HepG2 (cell line): ENCODE measurements around the gene PARVB. TPM values are rescaled to one million over a fixed set of nuclear protein-coding genes. Genes with fewer than 3 reads are reported as not detected.

Experiments used
- ATAC-seq: fragments of 200-7000 bp; cut with Tn5 transposase; 3 replicates; pipeline ENCODE4 v1.9.1; 2020; ENCODE audit warnings: mild to moderate bottlenecking, moderate library complexity
- BruUV-seq: library from RNA; stranded (reverse); fragments of 400-500 nt; replicated peaks from 2 replicates; lab custom pipeline; 2021; lab: Mats Ljungman, UMichigan
- CTCF ChIA-PET: fragments of 300-600 bp; formaldehyde crosslinking; extraction: SDS; loops from one replicate; lab custom pipeline; 2021; ENCODE audit warnings: low total read pairs, inconsistent platforms, low intra/inter-chr PET ratio; lab: Yijun Ruan, JAX
- POLR2A ChIA-PET: fragments of 350-600 bp; sonication (Branson Sonifier 250); formaldehyde crosslinking; loops from one replicate; lab custom pipeline; 2020; ENCODE audit warnings: antibody characterized with exemption, inconsistent platforms; lab: Yijun Ruan, JAX
- DNase-seq: peaks from one replicate; pipeline ENCODE4 v3.0.0-alpha.2; 2015; ENCODE audit warnings: low spot score
- FAIRE-seq: peaks from 3 replicates; lab custom pipeline; 2011; peaks lifted over from hg19 to GRCh38; lab: Jason Lieb, UNC
- H2AFZ ChIP-seq: one replicate; pipeline ENCODE4 v1.6.1; 2011; ENCODE audit warnings: low read length, inconsistent platforms
- H3K27ac ChIP-seq: fragments of 300-600 bp; 3 replicates; pipeline ENCODE4 v1.8.0; 2011; ENCODE audit warnings: mixed run types, mild to moderate bottlenecking, mixed read lengths, low read length, inconsistent platforms; ENCODE audit not compliant: insufficient read depth; ENCODE audit errors: extremely low read length
- H3K27me3 ChIP-seq, 2 experiments: fragments of 200-600 bp in 1 of 2; 2 replicates in 1 of 2; 3 replicates in 1 of 2; pipeline versions ENCODE4 v1.6.0 to v1.8.0; 2011; ENCODE audit warnings: low read length in 2 of 2, mild to moderate bottlenecking in 2 of 2, moderate library complexity in 2 of 2, inconsistent platforms in 1 of 2; ENCODE audit not compliant: insufficient read depth in 2 of 2, control insufficient read depth in 1 of 2
- H3K36me3 ChIP-seq, 2 experiments: fragments of 200-600 bp in 1 of 2; replicated peaks in 1 of 2; 2 replicates in 1 of 2; 3 replicates in 1 of 2; pipeline versions ENCODE4 v1.5.1 to v1.8.0; 2011; ENCODE audit warnings: low read length in 2 of 2, inconsistent platforms in 1 of 2; ENCODE audit not compliant: insufficient read depth in 2 of 2, control insufficient read depth in 1 of 2
- H3K4me1 ChIP-seq: 2 replicates; pipeline ENCODE4 v1.5.1; 2012; ENCODE audit warnings: low read length, inconsistent platforms; ENCODE audit not compliant: insufficient read depth
- H3K4me2 ChIP-seq: 2 replicates; pipeline ENCODE4 v1.6.0; 2011; ENCODE audit warnings: low read depth, low read length, inconsistent platforms
- H3K4me3 ChIP-seq, 3 experiments: fragments of 200-600 bp in 1 of 3; sonication (generic), shearing (Covaris generic) in 1 of 3; replicated peaks in 1 of 3; 2 replicates each; pipeline ENCODE4 v1.5.1; 2011 to 2016; ENCODE audit warnings: low read length in 3 of 3, inconsistent platforms in 2 of 3, low read depth in 2 of 3, mild to moderate bottlenecking in 2 of 3, control low read depth in 1 of 3, mixed read lengths in 1 of 3; ENCODE audit not compliant: insufficient read depth in 1 of 3
- H3K79me2 ChIP-seq: one replicate; pipeline ENCODE4 v1.6.1; 2011; ENCODE audit warnings: low read length, inconsistent platforms; ENCODE audit not compliant: insufficient read depth
- H3K9ac ChIP-seq: 2 replicates; pipeline ENCODE4 v1.6.0; 2011; ENCODE audit warnings: mild to moderate bottlenecking, low read depth, low read length, inconsistent platforms; ENCODE audit not compliant: insufficient read depth
- H3K9me3 ChIP-seq: 2 replicates; pipeline ENCODE4 v1.5.1; 2012; ENCODE audit warnings: mild to moderate bottlenecking, low read length
- H4K20me1 ChIP-seq: 2 replicates; pipeline ENCODE4 v1.6.0; 2011; ENCODE audit warnings: inconsistent platforms, mild to moderate bottlenecking, low read length, moderate library complexity; ENCODE audit not compliant: insufficient read depth
- BRCA1 ChIP-seq: sonication (generic); formaldehyde crosslinking; IDR thresholded peaks from 2 replicates; pipeline ENCODE4 v1.4.0; 2020; ENCODE audit warnings: missing genetic modification reagents
- HNRNPH1 ChIP-seq: fragments of 200-400 bp; formaldehyde crosslinking; optimal IDR thresholded peaks from 2 replicates; pipeline ENCODE3; 2017; ENCODE audit warnings: mild to moderate bottlenecking, low read depth, low read length
- MZF1 ChIP-seq: sonication (generic); formaldehyde crosslinking; IDR thresholded peaks from 2 replicates; pipeline ENCODE4 v1.8.1; 2023; ENCODE audit warnings: mild to moderate bottlenecking, missing genetic modification reagents, borderline replicate concordance
- SATB2 ChIP-seq: sonication (generic); formaldehyde crosslinking; IDR thresholded peaks from 2 replicates; pipeline ENCODE4 v1.5.0; 2020; ENCODE audit warnings: missing genetic modification reagents
- SOX13 ChIP-seq, 3 experiments: fragments of 450-650 bp in 1 of 3; sonication (generic) in 1 of 3; formaldehyde crosslinking in 1 of 3; IDR thresholded peaks in 2 of 3; conservative IDR thresholded peaks in 1 of 3; 2 replicates each; pipeline versions ENCODE4 v1.5.0 to v1.6.1; 2016 to 2020; ENCODE audit warnings: antibody characterized with exemption in 1 of 3, mild to moderate bottlenecking in 1 of 3, missing compliant biosample characterization in 1 of 3, missing genetic modification reagents in 1 of 3, moderate library complexity in 1 of 3
- SP4 ChIP-seq: sonication (generic); formaldehyde crosslinking; IDR thresholded peaks from 2 replicates; pipeline ENCODE4 v1.8.1; 2023; ENCODE audit warnings: mild to moderate bottlenecking, missing genetic modification reagents
- SRSF9 ChIP-seq: fragments of 200-400 bp; formaldehyde crosslinking; IDR thresholded peaks from 2 replicates; pipeline ENCODE4 v1.6.1; 2018; ENCODE audit warnings: borderline replicate concordance, mild to moderate bottlenecking, low read depth, low read length; ENCODE audit not compliant: insufficient read depth, poor library complexity, severe bottlenecking
- STAT5B ChIP-seq: sonication (generic); formaldehyde crosslinking; IDR thresholded peaks from 2 replicates; pipeline ENCODE4 v1.4.0; 2020; ENCODE audit warnings: missing genetic modification reagents
- ZNF510 ChIP-seq: sonication (generic); formaldehyde crosslinking; IDR thresholded peaks from 2 replicates; pipeline ENCODE4 v1.4.0; 2020; ENCODE audit warnings: low read depth, mild to moderate bottlenecking, missing genetic modification reagents
- ZNF749 ChIP-seq: sonication (generic); formaldehyde crosslinking; IDR thresholded peaks from 2 replicates; pipeline ENCODE4 v1.8.0; 2022; ENCODE audit warnings: mild to moderate bottlenecking, missing genetic modification reagents, moderate library complexity, borderline replicate concordance
- WGBS: methylation state at CpG from one replicate; pipeline ENCODE4 v1.1.6; 2017; ENCODE audit warnings: low lambda C conversion rate; 5-methylcytosine and 5-hydroxymethylcytosine counted together
- in situ Hi-C: cut with HindIII; loops from 2 replicates; pipeline ENCODE4 v1.10.0; 2017; ENCODE audit warnings: low pct_unique_long_range_greater_than_20kb; ENCODE audit not compliant: extremely low pct_ligation_motif_present
- intact Hi-C: fragments of 100-400 bp; cut with micrococcal nuclease; formaldehyde crosslinking; loops from one replicate; pipeline ENCODE4 v1.10.0; 2022; ENCODE audit not compliant: unreplicated experiment
- polyA plus RNA-seq, 8 experiments: library from polyadenylated mRNA; depleted of rRNA in 3 of 8; stranded (reverse) in 7 of 8; unstranded in 1 of 8; fragments of >200 nt; fragmentation: Illumina TruSeq in 4 of 8; extraction: Trizol in 4 of 8; gene quantifications; 2 replicates each; pipeline versions ENCODE4 v1.2.1 to v1.2.3, GENCODE V29; 2011 to 2016; ENCODE audit warnings: low read depth in 4 of 8, missing spikeins in 1 of 8, mixed read lengths in 1 of 8; ENCODE audit not compliant: insufficient read depth in 1 of 8
- total RNA-seq, 5 experiments: library from RNA; depleted of rRNA; stranded (reverse); fragments of >200 nt; fragmentation: Illumina TruSeq; extraction: Trizol; gene quantifications; 2 replicates each; pipeline ENCODE4 v1.2.3, GENCODE V29; 2016; ENCODE audit warnings: low read depth in 1 of 5
- TF ChIP-seq, protein P1 (sequence below): sonication (generic); formaldehyde crosslinking; IDR thresholded peaks from 2 replicates; pipeline ENCODE4 v1.5.0; 2020; ENCODE audit warnings: missing genetic modification reagents, mild to moderate bottlenecking, borderline replicate concordance
- TF ChIP-seq, protein P2 (sequence below): fragments of 450-650 bp; IDR thresholded peaks from 2 replicates; pipeline ENCODE4 v1.6.1; 2017
- TF ChIP-seq, protein P3 (sequence below): sonication (generic); formaldehyde crosslinking; IDR thresholded peaks from 2 replicates; pipeline ENCODE4 v1.8.0; 2022; ENCODE audit warnings: missing genetic modification reagents, mild to moderate bottlenecking, borderline replicate concordance
- TF ChIP-seq, protein P4 (sequence below): sonication (generic); formaldehyde crosslinking; IDR thresholded peaks from 2 replicates; pipeline ENCODE4 v1.8.0; 2022; ENCODE audit warnings: mild to moderate bottlenecking, missing genetic modification reagents, moderate library complexity

The PARVB gene
- total and polyA plus RNA-seq, 2 of the 13 experiments (the other 11 are each of a cell fraction or from before 2014, with no cell fraction given): 0.11 to 0.15 TPM

DNA sequence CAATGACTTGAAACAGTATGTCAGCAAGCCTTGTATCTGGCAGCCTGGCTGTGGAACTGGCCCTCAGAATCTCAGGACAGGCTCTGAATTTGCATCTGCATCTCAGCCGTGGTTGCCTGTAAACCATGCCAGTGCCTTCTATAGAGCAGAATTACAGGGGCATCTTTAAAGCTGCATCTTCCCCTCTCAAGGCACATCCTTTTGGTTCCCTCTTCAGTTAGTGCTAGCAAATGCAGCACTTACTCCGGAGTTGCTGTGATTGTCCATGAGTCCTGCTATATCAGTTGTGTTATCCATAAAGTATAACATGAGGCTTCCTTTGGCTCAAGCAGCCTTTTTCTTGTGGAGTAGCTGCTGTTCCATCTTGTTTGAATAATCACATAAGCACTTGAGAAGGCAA is 102.7 kb downstream of the PARVB start:
- CTCF ChIA-PET: no interaction called here

DNA sequence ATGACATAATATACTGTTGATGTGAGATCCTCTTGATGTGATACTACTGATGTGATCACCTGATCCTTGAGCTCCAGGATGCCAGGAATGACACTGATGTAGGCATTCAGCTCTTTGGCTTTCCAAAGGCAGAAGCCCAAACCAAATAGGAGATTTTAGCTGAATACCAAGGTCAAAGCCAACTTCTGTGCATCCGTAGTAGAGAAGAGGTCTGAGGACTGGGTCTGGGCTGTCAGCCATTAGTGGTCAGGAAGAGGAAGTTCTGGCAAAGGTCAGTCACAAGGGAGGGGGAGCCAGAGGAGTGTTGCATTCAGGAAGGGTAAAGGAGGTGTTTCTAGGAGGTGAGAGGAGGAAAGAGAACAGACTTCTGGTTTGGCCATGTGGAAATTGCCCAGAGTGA is 103.3 kb downstream of the PARVB start:
- FAIRE-seq: no peak
- WGBS: 56% methylated on average over 1 of the region's 1 CpG
- TF ChIP-seq ZNF749 (CRISPR knock-in tag) (no peak), HNRNPH1 (no peak), MZF1 (CRISPR knock-in tag) (no peak), SRSF9 (no peak)
- TF ChIP-seq, protein P1, sequence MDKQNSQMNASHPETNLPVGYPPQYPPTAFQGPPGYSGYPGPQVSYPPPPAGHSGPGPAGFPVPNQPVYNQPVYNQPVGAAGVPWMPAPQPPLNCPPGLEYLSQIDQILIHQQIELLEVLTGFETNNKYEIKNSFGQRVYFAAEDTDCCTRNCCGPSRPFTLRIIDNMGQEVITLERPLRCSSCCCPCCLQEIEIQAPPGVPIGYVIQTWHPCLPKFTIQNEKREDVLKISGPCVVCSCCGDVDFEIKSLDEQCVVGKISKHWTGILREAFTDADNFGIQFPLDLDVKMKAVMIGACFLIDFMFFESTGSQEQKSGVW: no peak
- TF ChIP-seq, protein P2, sequence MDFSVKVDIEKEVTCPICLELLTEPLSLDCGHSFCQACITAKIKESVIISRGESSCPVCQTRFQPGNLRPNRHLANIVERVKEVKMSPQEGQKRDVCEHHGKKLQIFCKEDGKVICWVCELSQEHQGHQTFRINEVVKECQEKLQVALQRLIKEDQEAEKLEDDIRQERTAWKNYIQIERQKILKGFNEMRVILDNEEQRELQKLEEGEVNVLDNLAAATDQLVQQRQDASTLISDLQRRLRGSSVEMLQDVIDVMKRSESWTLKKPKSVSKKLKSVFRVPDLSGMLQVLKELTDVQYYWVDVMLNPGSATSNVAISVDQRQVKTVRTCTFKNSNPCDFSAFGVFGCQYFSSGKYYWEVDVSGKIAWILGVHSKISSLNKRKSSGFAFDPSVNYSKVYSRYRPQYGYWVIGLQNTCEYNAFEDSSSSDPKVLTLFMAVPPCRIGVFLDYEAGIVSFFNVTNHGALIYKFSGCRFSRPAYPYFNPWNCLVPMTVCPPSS: no peak
- TF ChIP-seq, protein P3, sequence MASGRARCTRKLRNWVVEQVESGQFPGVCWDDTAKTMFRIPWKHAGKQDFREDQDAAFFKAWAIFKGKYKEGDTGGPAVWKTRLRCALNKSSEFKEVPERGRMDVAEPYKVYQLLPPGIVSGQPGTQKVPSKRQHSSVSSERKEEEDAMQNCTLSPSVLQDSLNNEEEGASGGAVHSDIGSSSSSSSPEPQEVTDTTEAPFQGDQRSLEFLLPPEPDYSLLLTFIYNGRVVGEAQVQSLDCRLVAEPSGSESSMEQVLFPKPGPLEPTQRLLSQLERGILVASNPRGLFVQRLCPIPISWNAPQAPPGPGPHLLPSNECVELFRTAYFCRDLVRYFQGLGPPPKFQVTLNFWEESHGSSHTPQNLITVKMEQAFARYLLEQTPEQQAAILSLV: no peak
- TF ChIP-seq, protein P4, sequence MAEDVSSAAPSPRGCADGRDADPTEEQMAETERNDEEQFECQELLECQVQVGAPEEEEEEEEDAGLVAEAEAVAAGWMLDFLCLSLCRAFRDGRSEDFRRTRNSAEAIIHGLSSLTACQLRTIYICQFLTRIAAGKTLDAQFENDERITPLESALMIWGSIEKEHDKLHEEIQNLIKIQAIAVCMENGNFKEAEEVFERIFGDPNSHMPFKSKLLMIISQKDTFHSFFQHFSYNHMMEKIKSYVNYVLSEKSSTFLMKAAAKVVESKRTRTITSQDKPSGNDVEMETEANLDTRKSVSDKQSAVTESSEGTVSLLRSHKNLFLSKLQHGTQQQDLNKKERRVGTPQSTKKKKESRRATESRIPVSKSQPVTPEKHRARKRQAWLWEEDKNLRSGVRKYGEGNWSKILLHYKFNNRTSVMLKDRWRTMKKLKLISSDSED (CRISPR knock-in tag): no peak

More for the DNA sequence above, 102.7 kb downstream of the PARVB start:
- TF ChIP-seq SOX13 (IDR thresholded peaks at IDR 0.05) (no peak), SOX13 (CRISPR knock-in tag; conservative IDR thresholded peaks at IDR 0.05 in 1 of 2, IDR thresholded peaks at IDR 0.05 in 1 of 2) (no peak), SATB2 (no peak), BRCA1 (CRISPR knock-in tag) (no peak), STAT5B (CRISPR knock-in tag) (no peak), ZNF510 (CRISPR knock-in tag) (peak; percentile 96; the same call in 1 of the 2 replicates), SP4 (no peak)
- TF ChIP-seq, all 625 proteins: peak for 1
- no peak for DNase-seq
- no peak for FAIRE-seq
- Histone ChIP-seq H4K20me1 (no peaks in the 10 kb centered on the region), H3K79me2 (no peaks in the 10 kb centered on the region), H3K27ac (no peak overlapping the region), H3K9ac (no peak overlapping the region), H3K27me3 (no peaks in the 10 kb centered on the region; a peak in 1 of 5 replicates), H3K4me3 (no peak overlapping the region), H3K9me3 (peaks cover 7% of the 10 kb centered on the region; the same call in 1 of the 2 replicates), H3K4me1 (no peaks in the 10 kb centered on the region), H2AFZ (no peak overlapping the region), H3K36me3 (no peaks in the 10 kb centered on the region), H3K4me2 (no peak overlapping the region)
- in situ Hi-C loops (no loop called here), intact Hi-C loops (no loop called here)
- 23% methylated on average over 2 of the region's 2 CpGs for WGBS
- ATAC-seq: no peak
- POLR2A ChIA-PET: no interaction called here
- BruUV-seq: no TSS peak

More for the DNA sequence above, 103.3 kb downstream of the PARVB start:
- H3K79me2 ChIP-seq: no peaks in the 10 kb centered on the region
- in situ Hi-C loops (no loop called here), intact Hi-C loops (no loop called here)
- H3K27me3 ChIP-seq: no peaks in the 10 kb centered on the region; a peak in 1 of 5 replicates
- DNase-seq: no peak
- H4K20me1 ChIP-seq: no peaks in the 10 kb centered on the region
- H3K4me1 ChIP-seq: no peaks in the 10 kb centered on the region
- POLR2A ChIA-PET: no interaction called here
- H3K4me2 ChIP-seq: no peak overlapping the region
- no peak overlapping the region for H3K9ac ChIP-seq
- H3K4me3 ChIP-seq: no peak overlapping the region
- no peak overlapping the region for H3K27ac ChIP-seq
- BruUV-seq: no TSS peak
- CTCF ChIA-PET: no interaction called here
- H2AFZ ChIP-seq: no peak overlapping the region
- H3K36me3 ChIP-seq: no peaks in the 10 kb centered on the region
- H3K9me3 ChIP-seq: peaks cover 7% of the 10 kb centered on the region; the same call in 1 of the 2 replicates
- ATAC-seq: no peak
